HS-5 (cell line): Measurements from ENCODE around the gene ENSA.
"Not testable (repeated sequence)": the region's sequence is repeated elsewhere in the genome, so short reads cannot be mapped to it uniquely, and the experiment has no call there.

Source experiments
- DNase-seq: peaks from one replicate; pipeline ENCODE4 v3.0.0-alpha.2; 2012; ENCODE audit warnings: low read depth

The ENSA gene

GRCh38 chr1:150621497-150622302 is 7.7 kb downstream of the ENSA start:
- no peak for DNase-seq

DNA sequence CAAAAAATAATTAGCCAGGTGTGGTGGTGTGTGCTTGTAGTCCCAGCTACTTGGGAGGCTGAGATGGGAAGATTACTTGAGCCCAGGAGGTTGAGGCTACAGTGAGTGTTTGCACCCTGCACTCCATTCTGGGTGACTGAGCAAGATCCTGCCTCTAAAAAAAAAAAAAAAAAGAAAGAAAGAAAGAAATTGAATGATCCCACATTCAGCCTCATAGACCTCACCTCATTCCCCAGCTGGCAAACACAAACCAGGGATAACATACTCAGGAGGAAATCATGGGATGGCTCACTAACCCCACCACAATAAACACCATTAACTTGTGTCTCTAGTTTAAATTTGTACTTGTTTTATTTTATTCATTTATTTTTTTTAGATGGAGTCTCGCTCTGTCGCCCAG is 8.5 kb downstream of the ENSA start:
- no peak for DNase-seq

- DNase-seq, result peak; percentile 52
Measured at GRCh38 chr1:150619576-150620509, 9.6 kb downstream of the ENSA start.

GRCh38 chr1:150615346-150616201 is 13.8 kb downstream of the ENSA start:
- DNase-seq, result no peak

DNA sequence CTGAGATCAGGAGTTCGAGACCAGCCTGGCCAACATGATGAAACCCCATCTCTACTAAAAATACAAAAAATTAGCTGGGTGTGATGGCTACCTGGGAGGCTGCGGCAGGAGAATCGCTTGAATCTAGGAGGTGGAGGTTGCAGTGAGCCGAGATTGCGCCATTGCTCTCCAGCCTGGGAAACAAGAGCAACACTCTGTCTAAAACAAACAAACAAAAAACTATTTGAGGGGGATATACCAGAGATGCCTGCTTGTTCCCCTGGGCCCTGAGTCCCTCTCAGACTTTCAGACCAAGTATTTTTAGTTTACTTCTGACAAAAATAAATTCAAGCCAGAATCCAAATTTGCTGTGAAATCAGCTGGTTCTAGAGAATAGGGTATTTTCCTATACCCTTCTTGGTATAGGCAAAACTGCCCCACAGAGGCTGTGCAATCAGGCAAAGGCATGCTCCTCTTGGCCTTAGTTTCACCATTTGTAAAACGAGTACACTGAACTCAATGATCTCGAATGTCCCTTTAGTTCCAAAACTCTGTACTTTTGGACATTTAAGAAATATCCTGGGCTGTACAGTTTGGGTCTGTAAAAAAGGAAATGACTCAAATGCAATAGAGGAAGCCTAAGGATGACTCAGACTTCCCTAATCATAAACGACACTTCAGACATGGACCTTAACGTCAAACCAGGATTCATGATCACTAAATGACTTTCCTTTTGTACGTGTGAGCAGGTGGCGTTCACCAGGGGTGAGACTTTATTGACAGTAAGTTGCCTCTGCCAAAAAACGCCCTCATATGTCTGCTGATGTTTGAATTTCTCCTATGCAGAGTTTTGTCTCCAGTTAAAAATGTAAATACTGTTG is 16.1 kb downstream of the ENSA start:
- DNase-seq, result peak; percentile 84

GRCh38 chr1:150612014-150612345 is 17.4 kb downstream of the ENSA start:
- DNase-seq, result no peak

DNA sequence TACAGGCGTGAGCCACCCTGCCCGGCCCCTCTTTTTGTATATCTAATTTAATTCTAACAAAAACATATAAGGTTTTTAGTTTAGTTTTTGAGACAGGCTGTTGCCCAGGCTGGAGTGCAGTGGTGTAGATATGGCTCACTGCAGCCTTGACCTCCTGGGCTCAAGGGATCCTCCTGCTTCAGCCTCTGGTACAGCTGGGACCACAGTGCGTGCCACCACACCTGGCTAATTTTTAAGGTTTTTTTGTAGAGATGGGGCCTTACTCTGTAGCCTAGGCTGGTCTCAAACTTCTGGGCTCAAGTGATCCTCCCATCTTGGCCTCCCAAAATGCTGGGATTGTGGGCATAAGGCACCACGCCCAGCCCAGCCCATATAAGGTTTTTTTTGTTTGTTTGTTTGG is 18.8 kb downstream of the ENSA start:
- DNase-seq, result no peak

- DNase-seq, result no peak
Measured at GRCh38 chr1:150609732-150610131, 19.7 kb downstream of the ENSA start.

DNA sequence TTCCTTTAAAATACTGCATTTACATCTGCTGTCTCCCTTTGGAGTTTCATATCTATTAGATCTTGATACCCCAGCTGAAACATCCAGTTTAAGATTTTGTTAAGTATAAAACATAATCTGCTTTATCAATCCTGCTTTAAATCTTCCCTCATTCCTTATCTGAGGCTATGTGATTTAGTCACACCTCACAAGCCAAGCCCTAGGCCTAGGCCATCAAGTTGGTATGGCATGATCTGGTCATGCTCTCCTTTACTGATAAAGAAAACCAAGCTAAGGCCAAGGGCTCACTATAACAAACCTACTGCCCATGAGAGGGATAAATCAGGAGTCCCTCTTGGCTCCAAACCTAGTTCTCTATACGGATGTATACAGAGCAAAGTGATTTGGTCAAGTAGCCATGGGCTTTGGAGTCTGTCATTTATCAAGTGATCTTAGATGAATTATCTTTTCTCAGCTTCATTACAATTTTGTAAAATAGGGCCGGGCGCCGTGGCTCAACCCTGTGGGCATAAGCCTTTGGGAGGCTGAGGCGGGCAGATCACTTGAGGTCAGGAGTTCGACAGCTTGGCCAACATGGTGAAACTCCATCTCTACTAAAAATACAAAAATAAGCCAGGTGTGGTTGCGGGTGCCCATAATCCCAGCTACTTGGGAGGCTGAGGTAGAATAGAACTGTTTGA is 22.8 kb downstream of the ENSA start:
- DNase-seq, result no peak

DNA sequence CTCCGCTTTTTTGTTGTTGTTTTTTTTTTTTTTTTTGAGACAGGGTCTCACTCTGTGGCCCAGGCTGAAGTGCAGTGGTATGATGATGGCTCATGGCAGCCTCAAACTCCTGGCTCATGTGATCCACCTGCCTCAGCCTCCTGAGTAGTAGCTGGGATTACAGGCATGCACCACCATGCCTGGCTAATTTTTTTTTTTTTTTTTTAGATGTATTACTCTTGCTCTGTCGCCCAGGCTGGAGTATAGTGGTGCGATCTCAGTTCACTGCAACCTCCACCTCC is 24.0 kb downstream of the ENSA start:
- DNase-seq, result not testable (repeated sequence)

DNA sequence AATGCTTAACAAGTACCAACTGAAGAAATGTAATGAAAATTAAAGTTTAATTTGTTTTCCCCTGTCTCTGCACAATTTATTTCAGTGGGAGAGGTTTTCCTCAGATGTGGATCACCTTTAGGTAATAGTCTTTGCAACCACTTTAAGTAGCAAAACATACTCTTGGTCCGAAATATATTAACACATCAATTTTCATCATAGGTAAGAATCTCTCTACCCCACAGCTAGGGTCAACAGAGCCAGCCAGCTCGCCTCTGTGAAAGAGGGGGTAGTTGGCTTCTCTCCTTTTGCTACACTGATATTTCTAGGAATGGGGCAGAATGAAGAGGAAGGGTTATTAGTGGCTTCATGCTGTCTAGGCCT is 25.2 kb downstream of the ENSA start:
- DNase-seq, result no peak

DNA sequence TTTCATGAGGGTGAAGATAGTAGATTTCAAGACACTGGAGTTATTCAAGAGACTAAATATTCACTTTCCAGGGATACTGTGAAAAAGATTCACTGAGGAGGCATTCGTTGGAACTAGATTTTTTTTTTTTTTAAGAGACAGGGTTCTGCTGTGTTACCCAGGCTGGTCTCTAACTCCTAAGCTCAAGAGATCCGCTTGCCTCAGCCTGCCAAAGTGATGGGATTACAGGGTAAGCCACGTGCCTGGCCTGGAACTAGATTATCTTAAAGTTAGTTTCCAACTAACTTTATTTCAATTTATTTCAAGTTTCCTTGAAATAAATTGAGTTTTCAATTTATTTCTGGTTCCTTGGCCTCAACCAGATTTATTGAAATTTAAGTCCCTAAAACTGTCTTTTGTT is 25.7 kb downstream of the ENSA start:
- DNase-seq, result no peak

DNA sequence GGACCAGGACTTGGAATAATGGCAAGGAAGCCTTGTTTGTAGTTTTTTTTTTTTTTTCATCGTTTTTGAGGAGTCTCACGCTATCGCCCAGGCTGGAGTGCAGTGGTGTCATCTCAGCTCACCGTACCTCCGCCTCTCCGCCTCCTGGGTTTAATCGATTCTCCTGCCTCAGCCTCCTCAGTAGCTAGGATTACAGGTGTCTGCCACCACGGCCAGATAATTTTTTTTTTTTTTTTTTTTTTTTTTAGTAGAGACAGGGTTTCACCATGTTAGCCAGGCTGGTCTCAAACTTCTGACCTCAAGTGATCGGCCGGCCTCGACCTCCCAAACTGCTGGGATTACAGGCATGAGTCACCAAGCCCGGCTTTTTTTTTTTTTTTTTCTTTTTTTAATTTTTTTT is 27.0 kb downstream of the ENSA start:
- DNase-seq, result not testable (repeated sequence)

GRCh38 chr1:150601540-150601939 is 27.9 kb downstream of the ENSA start:
- DNase-seq, result no peak

DNA sequence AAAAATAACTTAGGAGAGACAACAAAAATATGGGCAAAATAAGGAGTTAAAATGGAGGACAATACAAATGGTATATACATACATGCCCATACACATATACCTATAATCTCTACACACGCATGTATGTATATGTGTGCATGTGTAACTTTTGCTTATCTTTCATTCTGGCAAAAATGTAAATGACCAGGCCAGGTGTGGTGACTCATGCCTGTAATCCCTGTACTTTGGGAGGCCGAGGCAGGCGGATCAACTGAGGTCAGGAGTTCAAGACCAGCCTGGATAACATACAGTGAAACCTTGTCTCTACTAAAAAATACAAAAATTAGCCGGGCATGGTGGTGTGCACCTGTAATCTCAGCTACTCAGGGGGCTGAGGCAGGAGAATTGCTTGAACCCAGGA is 31.1 kb downstream of the ENSA start:
- not testable (repeated sequence) for DNase-seq

DNA sequence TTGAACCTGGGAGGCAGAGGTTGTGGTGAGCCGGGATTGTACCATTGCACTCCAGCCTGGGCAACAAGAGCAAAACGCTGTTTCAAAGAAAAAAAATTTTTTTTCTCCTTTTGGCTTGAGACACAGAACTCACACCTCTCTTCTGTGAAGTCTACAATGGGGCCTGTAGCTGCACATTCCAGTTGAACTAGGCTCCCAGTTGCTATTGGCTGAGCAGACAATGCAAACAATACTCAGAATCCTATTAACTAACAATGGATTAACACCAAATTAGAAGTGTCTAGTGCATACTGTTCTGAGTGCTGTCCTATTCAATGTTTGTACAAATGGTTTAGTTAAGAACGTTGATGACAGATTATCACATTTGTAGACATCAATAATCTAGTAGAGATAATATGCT is 32.4 kb downstream of the ENSA start:
- DNase-seq, result no peak

DNA sequence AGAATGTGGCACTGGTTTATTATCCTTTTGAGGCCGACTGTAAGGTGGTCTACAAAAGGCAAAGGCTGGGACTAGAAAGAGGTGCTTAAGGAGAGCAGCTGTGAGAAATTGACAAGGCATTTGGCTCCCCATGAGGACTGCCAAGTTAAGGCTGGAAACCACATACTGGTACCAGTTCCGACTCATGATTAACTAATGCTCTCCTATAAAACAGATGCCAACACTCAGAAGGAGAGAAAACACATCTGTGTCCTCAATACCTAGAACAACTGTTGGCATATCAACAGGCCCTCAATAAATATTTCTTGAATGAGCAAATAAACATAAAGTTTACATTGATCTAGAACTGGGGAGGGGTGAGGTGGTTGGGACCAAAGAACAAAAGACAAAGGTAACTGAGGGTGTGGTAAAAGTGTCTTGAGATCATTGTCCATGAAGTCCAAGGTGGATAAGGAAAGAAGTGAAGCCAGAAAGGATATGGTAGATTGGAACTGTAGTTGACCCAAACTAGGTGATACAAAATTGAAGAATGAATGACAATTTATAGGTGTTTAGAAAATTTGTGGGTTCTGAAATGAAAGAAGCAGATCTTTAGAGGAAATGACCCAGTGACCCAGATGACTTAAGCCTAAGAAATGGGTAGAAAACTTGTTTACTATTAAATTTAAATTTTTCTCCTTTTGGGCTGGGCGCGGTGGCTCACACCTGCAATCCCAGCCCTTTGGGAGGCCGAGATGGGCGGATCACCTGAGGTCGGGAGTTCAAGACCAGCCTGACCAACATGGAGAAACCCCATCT is 33.1 kb downstream of the ENSA start:
- no peak for DNase-seq

DNA sequence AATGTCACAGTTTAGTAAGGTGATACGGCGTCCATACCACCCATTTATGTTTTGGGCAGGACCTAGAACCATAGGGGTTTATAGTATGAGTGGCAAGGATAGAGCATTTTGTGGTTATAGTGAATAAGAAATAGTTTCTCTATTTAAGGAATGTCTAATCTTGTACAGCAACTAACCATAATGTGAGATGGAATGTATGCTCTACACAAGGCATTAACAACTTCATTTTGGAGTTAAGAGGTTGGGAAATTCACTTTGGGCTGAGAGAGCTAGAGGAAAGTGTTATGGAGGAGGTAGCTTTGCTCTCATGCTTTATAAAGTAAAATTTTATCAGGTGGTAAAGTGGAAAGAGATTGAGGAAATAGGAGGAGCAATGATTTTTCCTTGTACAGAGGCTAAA is 47.0 kb downstream of the ENSA start:
- DNase-seq, result no peak

DNA sequence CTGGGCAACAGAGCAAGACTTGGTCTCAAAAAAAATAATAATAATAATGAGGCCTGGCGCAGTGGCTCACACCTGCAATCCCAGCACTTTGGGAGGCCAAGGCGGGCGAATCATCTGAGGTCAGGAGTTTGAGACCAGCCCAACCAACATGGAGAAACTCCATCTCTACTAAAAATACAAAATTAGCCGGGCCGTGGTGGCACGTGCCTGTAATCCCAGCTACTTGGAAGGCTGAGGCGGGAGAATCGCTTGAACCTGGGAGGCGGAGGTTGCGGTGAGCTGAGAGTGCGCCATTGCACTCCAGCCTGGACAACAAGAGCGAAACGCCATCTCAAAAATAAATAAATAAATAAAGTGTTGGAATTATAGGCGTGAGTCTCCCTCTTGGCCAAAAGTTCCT is 47.5 kb downstream of the ENSA start:
- DNase-seq, result not testable (repeated sequence)

GRCh38 chr1:150581437-150581836 is 48.0 kb downstream of the ENSA start:
- not testable (repeated sequence) for DNase-seq
